Left renal pelvis (tissue), 4 donors: ENCODE measurements around the gene S100B. TPM values are rescaled to one million over a fixed set of nuclear protein-coding genes. Genes with fewer than 3 reads are reported as not detected.

Experiments used
- DNase-seq, 4 donors: peaks; one replicate each; pipeline ENCODE4 v3.0.0-alpha.2; 2013; ENCODE audit warnings: low read depth in 4 of 4, low spot score in 3 of 4
- polyA plus RNA-seq, 4 donors: library from polyadenylated mRNA; unstranded; fragments of 120-200 nt; gene quantifications; one replicate each; pipeline ENCODE4 v1.2.1, GENCODE V29; 2013; ENCODE audit not compliant: insufficient read length in 4 of 4

S100B gene
- 10 to 100 TPM in 2 of 4 donors, 1 to 10 TPM in 2; 2.1 to 13.8 (median 9.8) TPM for polyA plus RNA-seq

- DNase-seq: peak in 1 of 4 donors; percentile 25
Observed at GRCh38 chr21:46604975-46605766, at the start of gene S100B. S100B (minus strand) TSS chr21:46605082; CDS start chr21:46602415, 2,667 bp downstream.

- no peak for DNase-seq
Observed at GRCh38 chr21:46651121-46651520, 46.2 kb upstream of the S100B start.

- no peak for DNase-seq
Observed at GRCh38 chr21:46650476-46651098, 45.7 kb upstream of the S100B start.

GRCh38 chr21:46649356-46649755 is 44.5 kb upstream of the S100B start:
- no peak for DNase-seq

GRCh38 chr21:46648539-46648938 is 43.7 kb upstream of the S100B start:
- no peak for DNase-seq

GRCh38 chr21:46646541-46647154 is 41.8 kb upstream of the S100B start:
- no peak for DNase-seq

GRCh38 chr21:46645840-46646239 is 41.0 kb upstream of the S100B start:
- DNase-seq: no peak

GRCh38 chr21:46643379-46644177 is 38.7 kb upstream of the S100B start:
- DNase-seq: no peak

GRCh38 chr21:46641656-46642055 is 36.8 kb upstream of the S100B start:
- DNase-seq: no peak

GRCh38 chr21:46639489-46640386 is 34.9 kb upstream of the S100B start:
- no peak for DNase-seq

GRCh38 chr21:46637952-46638746 is 33.3 kb upstream of the S100B start:
- no peak for DNase-seq

GRCh38 chr21:46636550-46637285 is 31.8 kb upstream of the S100B start:
- DNase-seq: no peak

GRCh38 chr21:46636181-46636512 is 31.3 kb upstream of the S100B start:
- DNase-seq: no peak

GRCh38 chr21:46635324-46636180 is 30.7 kb upstream of the S100B start, which contains the start of gene PRMT2:
PRMT2 (plus strand) TSS chr21:46635674; CDS start chr21:46636952, 1,278 bp downstream.
- DNase-seq: peak; percentile 88 to 94 (median 93)

- DNase-seq: peak; percentile 73 to 83 (median 77)
Observed at GRCh38 chr21:46634966-46635323, 30.1 kb upstream of the S100B start.

GRCh38 chr21:46634427-46634826 is 29.5 kb upstream of the S100B start:
- DNase-seq: no peak

GRCh38 chr21:46633566-46633965 is 28.7 kb upstream of the S100B start:
- no peak for DNase-seq
